Activated naive CD4-positive, alpha-beta T cell treated with anti-CD3 and anti-CD28 coated beads for 36 hours (primary cell): ENCODE measurements around the gene NSUN3. TPM values are rescaled to one million over a fixed set of nuclear protein-coding genes. Genes with fewer than 3 reads are reported as not detected.

ENCODE experiments used
- CTCF ChIA-PET: fragments of 350-600 bp; sonication (Branson Sonifier 250); formaldehyde crosslinking; loops from one replicate; lab custom pipeline; 2021; ENCODE audit warnings: antibody characterized with exemption; lab: Charles Lee
- DNase-seq: peaks from one replicate; pipeline ENCODE4 v3.0.0-alpha.2; 2020
- H3K27ac Mint-ChIP-seq: one replicate; pipeline ENCODE4 v1.8.0; 2021; ENCODE audit warnings: mild to moderate bottlenecking, mixed read lengths
- H3K27me3 Mint-ChIP-seq: one replicate; pipeline ENCODE4 v1.8.0; 2021; ENCODE audit warnings: low read depth, mixed read lengths
- H3K36me3 Mint-ChIP-seq: one replicate; pipeline ENCODE4 v1.8.0; 2021; ENCODE audit warnings: low read depth, mixed read lengths
- H3K4me1 Mint-ChIP-seq: one replicate; pipeline ENCODE4 v1.8.0; 2021; ENCODE audit warnings: low read depth, mixed read lengths
- H3K4me3 Mint-ChIP-seq: one replicate; pipeline ENCODE4 v1.8.0; 2021; ENCODE audit warnings: mild to moderate bottlenecking, moderate library complexity, mixed read lengths
- H3K9me3 Mint-ChIP-seq: one replicate; pipeline ENCODE4 v1.8.0; 2021; ENCODE audit warnings: mixed read lengths
- intact Hi-C: fragments of 100-400 bp; cut with micrococcal nuclease; formaldehyde crosslinking; loops from one replicate; pipeline ENCODE4 v1.15.1; 2023
- total RNA-seq, 2 experiments: library from RNA; stranded (reverse); gene quantifications; one replicate each; pipeline ENCODE4 v1.2.3, GENCODE V29; 2021

Gene NSUN3
- total RNA-seq, 2 experiments from 2014 or later, result 10.9 to 15.8 TPM

GRCh38 chr3:94147012-94147411 is 84.2 kb downstream of the NSUN3 start:
- Mint-ChIP-seq H3K4me1 (no peaks in the 10 kb centered on the region), H3K36me3 (no peaks in the 10 kb centered on the region), H3K27me3 (peaks cover 6% of the 10 kb centered on the region), H3K4me3 (no peak overlapping the region), H3K27ac (no peak overlapping the region), H3K9me3 (no peaks in the 10 kb centered on the region)
- intact Hi-C loops, result no loop called here
- CTCF ChIA-PET, result no interaction called here
- DNase-seq, result no peak

GRCh38 chr3:94150113-94150512 is 87.3 kb downstream of the NSUN3 start:
- H3K4me1 Mint-ChIP-seq, result no peaks in the 10 kb centered on the region
- H3K4me3 Mint-ChIP-seq, result no peak overlapping the region
- no peak overlapping the region for H3K27ac Mint-ChIP-seq
- H3K27me3 Mint-ChIP-seq, result peaks cover 11% of the 10 kb centered on the region
- no peaks in the 10 kb centered on the region for H3K9me3 Mint-ChIP-seq
- intact Hi-C loops, result no loop called here
- CTCF ChIA-PET, result no interaction called here
- DNase-seq, result no peak
- no peaks in the 10 kb centered on the region for H3K36me3 Mint-ChIP-seq

GRCh38 chr3:94156626-94157025 is 93.8 kb downstream of the NSUN3 start:
- Mint-ChIP-seq H3K4me1 (no peaks in the 10 kb centered on the region), H3K36me3 (no peaks in the 10 kb centered on the region), H3K27ac (no peak overlapping the region), H3K4me3 (no peak overlapping the region), H3K9me3 (no peaks in the 10 kb centered on the region), H3K27me3 (peaks cover 14% of the 10 kb centered on the region)
- CTCF ChIA-PET, result no interaction called here
- DNase-seq, result no peak
- intact Hi-C loops, result no loop called here

GRCh38 chr3:94158512-94158911 is 95.7 kb downstream of the NSUN3 start:
- Mint-ChIP-seq H3K4me3 (no peak overlapping the region), H3K27me3 (peaks cover 14% of the 10 kb centered on the region), H3K27ac (no peak overlapping the region), H3K36me3 (no peaks in the 10 kb centered on the region), H3K4me1 (no peaks in the 10 kb centered on the region), H3K9me3 (no peaks in the 10 kb centered on the region)
- intact Hi-C loops, result no loop called here
- CTCF ChIA-PET, result no interaction called here
- DNase-seq, result no peak

GRCh38 chr3:94159062-94159828 is 96.4 kb downstream of the NSUN3 start:
- H3K36me3 Mint-ChIP-seq, result no peaks in the 10 kb centered on the region
- CTCF ChIA-PET, result interaction anchor here (0.6 kb wide), 1 partner anchor 272 kb away, joined by 5 read pairs; no protein-coding TSS in a partner anchor
- H3K4me1 Mint-ChIP-seq, result no peaks in the 10 kb centered on the region
- no peak overlapping the region for H3K4me3 Mint-ChIP-seq
- DNase-seq, result no peak
- no peaks in the 10 kb centered on the region for H3K9me3 Mint-ChIP-seq
- no peak overlapping the region for H3K27ac Mint-ChIP-seq
- H3K27me3 Mint-ChIP-seq, result peaks cover 12% of the 10 kb centered on the region
- intact Hi-C loops, result no loop called here

- peak; percentile 21 for DNase-seq
- intact Hi-C loops, result no loop called here
- H3K27me3 Mint-ChIP-seq, result peaks cover 13% of the 10 kb centered on the region
- H3K27ac Mint-ChIP-seq, result no peak overlapping the region
- CTCF ChIA-PET, result no interaction called here
- no peak overlapping the region for H3K4me3 Mint-ChIP-seq
- H3K9me3 Mint-ChIP-seq, result no peaks in the 10 kb centered on the region
- no peaks in the 10 kb centered on the region for H3K4me1 Mint-ChIP-seq
- H3K36me3 Mint-ChIP-seq, result no peaks in the 10 kb centered on the region
Measured at GRCh38 chr3:94162700-94163099, 99.8 kb downstream of the NSUN3 start.

GRCh38 chr3:94167346-94167745 is 104.5 kb downstream of the NSUN3 start:
- CTCF ChIA-PET, result no interaction called here
- Mint-ChIP-seq H3K36me3 (no peaks in the 10 kb centered on the region), H3K9me3 (no peaks in the 10 kb centered on the region), H3K4me1 (no peaks in the 10 kb centered on the region), H3K4me3 (no peak overlapping the region), H3K27ac (no peak overlapping the region), H3K27me3 (peaks cover 3% of the 10 kb centered on the region)
- DNase-seq, result no peak
- intact Hi-C loops, result no loop called here

GRCh38 chr3:94167796-94168195 is 104.9 kb downstream of the NSUN3 start:
- H3K36me3 Mint-ChIP-seq, result no peaks in the 10 kb centered on the region
- no peaks in the 10 kb centered on the region for H3K4me1 Mint-ChIP-seq
- H3K9me3 Mint-ChIP-seq, result no peaks in the 10 kb centered on the region
- no peak overlapping the region for H3K27ac Mint-ChIP-seq
- DNase-seq, result no peak
- CTCF ChIA-PET, result no interaction called here
- H3K27me3 Mint-ChIP-seq, result peaks cover 6% of the 10 kb centered on the region
- no peak overlapping the region for H3K4me3 Mint-ChIP-seq
- intact Hi-C loops, result no loop called here

- intact Hi-C loops, result no loop called here
- CTCF ChIA-PET, result interaction anchor here (0.8 kb wide), 1 partner anchor 10 kb away, joined by 3 read pairs; no protein-coding TSS in a partner anchor
- DNase-seq, result no peak
- Mint-ChIP-seq H3K4me3 (no peak overlapping the region), H3K27ac (no peak overlapping the region), H3K4me1 (no peaks in the 10 kb centered on the region), H3K9me3 (no peaks in the 10 kb centered on the region), H3K27me3 (peaks cover 8% of the 10 kb centered on the region), H3K36me3 (no peaks in the 10 kb centered on the region)
Measured at GRCh38 chr3:94171954-94172353, 109.1 kb downstream of the NSUN3 start.

GRCh38 chr3:94172695-94173310 is 109.9 kb downstream of the NSUN3 start:
- peaks cover 9% of the 10 kb centered on the region for H3K27me3 Mint-ChIP-seq
- intact Hi-C loops, result no loop called here
- H3K9me3 Mint-ChIP-seq, result no peaks in the 10 kb centered on the region
- H3K4me1 Mint-ChIP-seq, result no peaks in the 10 kb centered on the region
- DNase-seq, result no peak
- H3K36me3 Mint-ChIP-seq, result no peaks in the 10 kb centered on the region
- CTCF ChIA-PET, result no interaction called here
- H3K4me3 Mint-ChIP-seq, result no peak overlapping the region
- H3K27ac Mint-ChIP-seq, result no peak overlapping the region

- CTCF ChIA-PET, result no interaction called here
- Mint-ChIP-seq H3K9me3 (no peaks in the 10 kb centered on the region), H3K4me1 (no peaks in the 10 kb centered on the region), H3K27me3 (peaks cover 9% of the 10 kb centered on the region), H3K36me3 (no peaks in the 10 kb centered on the region), H3K27ac (no peak overlapping the region), H3K4me3 (no peak overlapping the region)
- DNase-seq, result no peak
- intact Hi-C loops, result no loop called here
Measured at GRCh38 chr3:94173673-94174434, 111.0 kb downstream of the NSUN3 start.

GRCh38 chr3:94175677-94176076 is 112.8 kb downstream of the NSUN3 start:
- no peak overlapping the region for H3K27ac Mint-ChIP-seq
- no peak overlapping the region for H3K4me3 Mint-ChIP-seq
- no peaks in the 10 kb centered on the region for H3K4me1 Mint-ChIP-seq
- peaks cover 9% of the 10 kb centered on the region for H3K27me3 Mint-ChIP-seq
- DNase-seq, result no peak
- H3K9me3 Mint-ChIP-seq, result no peaks in the 10 kb centered on the region
- CTCF ChIA-PET, result no interaction called here
- H3K36me3 Mint-ChIP-seq, result no peaks in the 10 kb centered on the region
- intact Hi-C loops, result no loop called here
